Bronchial epithelial cell (primary cell): ENCODE measurements around the gene ABLIM2. TPM values are rescaled to one million over a fixed set of nuclear protein-coding genes. Genes with fewer than 3 reads are reported as not detected.

Source experiments
- DNase-seq: peaks from one replicate; pipeline ENCODE4 v3.0.0-alpha.2; 2010; ENCODE audit warnings: low read depth
- FAIRE-seq: peaks from 2 replicates; lab custom pipeline; 2011; peaks lifted over from hg19 to GRCh38; lab: Jason Lieb, UNC
- H3K27me3 ChIP-seq: 2 replicates; pipeline ENCODE4 v1.5.1; 2011; ENCODE audit warnings: low read length; ENCODE audit not compliant: control insufficient read depth, insufficient read depth
- H3K36me3 ChIP-seq: 2 replicates; pipeline ENCODE4 v1.5.1; 2011; ENCODE audit warnings: low read length; ENCODE audit not compliant: control insufficient read depth, insufficient read depth
- H3K4me3 ChIP-seq: 2 replicates; pipeline ENCODE4 v1.5.1; 2011; ENCODE audit warnings: mild to moderate bottlenecking, low read depth, low read length, control low read depth
- CTCF ChIP-seq: IDR thresholded peaks from 2 replicates; pipeline ENCODE4 v1.5.1; 2011; ENCODE audit warnings: mild to moderate bottlenecking, moderate library complexity, low read length, control low read depth, inconsistent platforms; ENCODE audit not compliant: insufficient read depth, severe bottlenecking
- total RNA-seq: library from RNA; depleted of rRNA; stranded (reverse); fragments of >200 nt; gene quantifications from 2 replicates; pipeline ENCODE4 v1.2.1, GENCODE V29; 2014

Gene ABLIM2
- total RNA-seq, 1 donor from 2014 or later = 1.1 TPM

GRCh38 chr4:7993671-7994070 is 164.9 kb downstream of the ABLIM2 start:
- no peak for TF ChIP-seq CTCF
- Histone ChIP-seq H3K27me3 (no peaks in the 10 kb centered on the region), H3K36me3 (no peaks in the 10 kb centered on the region), H3K4me3 (no peak overlapping the region)
- FAIRE-seq = no peak
- DNase-seq = no peak

DNA sequence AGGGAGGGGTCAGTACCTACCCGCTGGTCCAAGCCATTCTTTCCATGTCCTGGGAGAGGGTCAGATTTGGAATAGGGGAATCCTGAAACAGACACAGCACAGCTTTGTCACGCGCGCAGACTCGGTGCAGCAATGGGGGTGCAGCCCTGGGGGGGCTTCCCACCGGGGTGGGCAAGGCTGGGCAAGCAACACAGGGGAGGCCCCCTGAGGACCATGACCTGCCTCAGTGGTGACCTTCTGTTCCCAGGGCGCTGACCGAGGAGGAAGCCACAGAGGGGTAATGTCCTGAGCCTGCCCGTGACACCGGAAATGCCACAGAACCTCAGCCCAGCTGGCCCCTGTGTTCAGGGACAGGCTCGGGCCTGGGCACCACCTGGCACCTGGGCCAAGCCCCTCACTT is 165.8 kb downstream of the ABLIM2 start:
- Histone ChIP-seq H3K36me3 (no peaks in the 10 kb centered on the region), H3K27me3 (no peaks in the 10 kb centered on the region), H3K4me3 (no peak overlapping the region)
- DNase-seq = no peak
- TF ChIP-seq CTCF = no peak
- FAIRE-seq = no peak

- DNase-seq (no peak), FAIRE-seq (no peak)
- TF ChIP-seq CTCF = no peak
- Histone ChIP-seq H3K36me3 (no peaks in the 10 kb centered on the region), H3K4me3 (no peak overlapping the region), H3K27me3 (no peaks in the 10 kb centered on the region)
These were observed 167.7 kb downstream of the ABLIM2 start for GRCh38 chr4:7990807-7991459.

DNA sequence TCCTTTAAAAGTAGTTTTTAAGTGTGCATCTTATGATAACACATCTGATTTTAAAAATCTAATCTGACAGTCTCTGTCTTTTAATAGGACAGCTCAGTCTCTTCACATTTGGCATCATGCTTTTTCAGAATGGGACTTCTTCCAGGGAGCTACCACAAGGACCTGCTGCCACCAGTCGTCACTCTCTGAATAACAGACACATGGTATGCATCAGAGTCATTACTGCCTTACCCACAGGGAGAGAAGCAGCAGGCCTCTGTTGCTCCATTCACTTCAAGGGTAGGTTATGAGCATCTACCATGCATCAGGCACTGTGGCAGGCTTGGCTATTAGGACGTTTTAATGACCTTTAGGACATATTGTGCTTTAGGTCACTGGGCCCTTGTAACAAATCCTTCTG is 169.0 kb downstream of the ABLIM2 start:
- Histone ChIP-seq H3K4me3 (no peak overlapping the region), H3K36me3 (no peaks in the 10 kb centered on the region), H3K27me3 (no peaks in the 10 kb centered on the region)
- DNase-seq = no peak
- TF ChIP-seq CTCF = no peak
- FAIRE-seq = no peak

DNA sequence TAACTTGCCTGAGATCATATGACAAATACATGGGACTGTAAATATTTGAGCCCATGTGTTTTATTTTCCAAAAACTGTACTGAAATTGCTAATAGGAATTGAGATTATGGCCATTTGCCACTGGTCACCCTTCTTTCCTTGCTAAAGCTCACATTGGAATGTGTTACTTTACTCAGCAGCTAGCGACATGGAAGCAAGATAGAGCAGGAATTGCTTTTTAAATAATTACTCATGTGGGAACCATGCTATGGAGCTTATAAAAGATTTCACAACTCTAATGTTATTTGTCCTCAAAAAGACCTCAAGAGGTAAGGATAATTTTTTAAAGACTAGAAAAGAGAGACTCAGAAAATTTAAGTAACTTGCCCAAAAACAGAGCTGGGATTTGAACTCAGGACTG is 170.2 kb downstream of the ABLIM2 start:
- no peak overlapping the region for H3K4me3 ChIP-seq
- FAIRE-seq (no peak), DNase-seq (peak; percentile 81)
- H3K36me3 ChIP-seq = no peaks in the 10 kb centered on the region
- no peak for TF ChIP-seq CTCF
- H3K27me3 ChIP-seq = no peaks in the 10 kb centered on the region
